HL-60 (cell line): ENCODE data around the gene NDUFA13.

ENCODE experiments used
- CTCF ChIP-seq: IDR thresholded peaks from one replicate; pipeline ENCODE4 v1.5.1; 2011; ENCODE audit warnings: low read length, control low read depth, inconsistent platforms; ENCODE audit not compliant: insufficient read depth
- GABPA ChIP-seq: IDR thresholded peaks from 2 replicates; pipeline ENCODE4 v1.6.1; 2012; ENCODE audit warnings: low read depth
- POLR2AphosphoS5 ChIP-seq: IDR thresholded peaks from 2 replicates; pipeline ENCODE4 v1.6.1; 2012; ENCODE audit warnings: low read depth

GRCh38 chr19:19550972-19551852 lies 35.2 kb downstream of the NDUFA13 start:
- TF ChIP-seq CTCF (no peak), POLR2AphosphoS5 (no peak), GABPA (no peak)
